Measurements from ENCODE around the gene NEGR1.
A peak's percentile ranks its signal among the peaks of the same experiment; 100 is the strongest.

NEGR1 gene

DNA sequence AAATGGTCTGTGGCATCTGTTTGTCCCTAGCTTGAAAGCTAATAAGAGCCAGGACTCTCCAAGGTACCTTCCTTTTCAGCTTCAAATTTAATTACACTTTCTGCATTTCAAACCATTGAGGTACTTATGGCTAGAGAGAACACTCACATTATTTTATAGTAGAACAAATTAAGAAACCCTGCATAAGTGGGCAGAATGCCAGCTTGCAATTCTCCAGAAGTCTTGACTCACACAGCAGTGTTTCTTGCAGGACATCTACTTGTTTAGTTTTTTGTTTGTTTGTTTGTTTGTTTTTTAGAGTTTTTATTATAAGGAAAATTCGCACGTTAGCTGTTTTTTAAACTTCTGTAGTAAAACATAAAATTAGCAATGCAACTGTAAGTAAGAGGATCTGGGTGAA, 397.2 kb downstream of the NEGR1 start:
- intact Hi-C loops (cut with DNase I): no loop called here
- no peak for DNase-seq

- intact Hi-C loops (cut with DNase I): no loop called here
- DNase-seq: no peak
Measured at GRCh38 chr1:71882637-71883036, 399.7 kb downstream of the NEGR1 start.

DNA sequence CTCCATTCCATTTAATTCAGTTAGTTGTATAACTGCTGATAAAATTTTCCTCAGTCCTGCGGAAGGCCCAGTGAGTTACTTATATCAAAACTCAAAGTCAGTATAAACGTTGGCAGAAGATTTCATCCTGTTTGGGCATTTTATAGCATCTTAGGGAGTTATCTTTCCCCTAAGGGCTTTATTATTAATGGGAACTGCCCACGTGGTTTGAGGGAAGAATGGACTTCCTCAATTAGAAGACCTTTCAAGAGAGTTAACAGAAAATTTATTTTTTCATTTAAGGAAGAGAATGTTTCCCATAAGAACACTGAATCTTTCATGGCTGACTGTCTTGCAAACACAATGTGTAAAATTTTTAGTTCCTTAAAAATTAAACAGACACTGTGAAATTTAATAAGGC, 400.1 kb downstream of the NEGR1 start:
- no peak for DNase-seq
- intact Hi-C loops (cut with DNase I): no loop called here

DNA sequence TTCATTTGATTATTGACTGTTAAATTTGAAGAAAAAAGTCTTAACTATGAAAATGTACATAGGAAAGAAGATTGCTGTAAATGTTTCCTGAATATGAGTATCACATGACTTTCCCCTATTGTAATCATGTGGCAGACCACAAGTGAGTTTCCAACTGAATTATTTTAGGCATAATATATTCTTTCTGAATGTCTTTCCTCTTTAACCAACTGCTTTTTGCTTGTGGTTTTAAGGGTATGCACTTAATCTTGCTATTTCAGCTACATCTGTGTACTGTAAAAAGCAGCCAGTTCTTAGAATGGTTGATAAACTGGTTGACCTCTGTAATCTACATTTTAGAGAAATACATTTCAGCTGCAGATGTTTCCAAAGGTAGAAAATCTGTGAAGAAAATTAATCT, 400.7 kb downstream of the NEGR1 start:
- intact Hi-C loops (cut with DNase I): no loop called here
- DNase-seq: no peak

DNA sequence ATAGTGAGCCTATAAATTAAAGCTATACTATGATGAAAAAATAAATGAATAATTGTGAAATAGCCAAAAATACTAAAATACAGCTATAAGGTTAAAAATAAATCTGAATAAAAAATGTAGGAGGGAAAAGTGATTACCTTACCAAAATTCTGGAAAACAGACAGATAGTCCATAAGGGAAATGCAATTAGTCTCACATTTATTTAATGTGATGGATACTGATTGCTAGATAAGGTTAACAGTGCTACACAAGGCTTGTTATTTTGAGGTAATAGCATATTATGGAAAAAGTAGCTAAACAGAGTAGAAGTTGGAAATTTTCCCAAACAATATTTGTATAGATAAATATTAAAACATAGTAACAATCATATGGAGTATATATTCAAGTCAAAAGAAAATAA, 413.0 kb downstream of the NEGR1 start:
- no peak for DNase-seq
- intact Hi-C loops (cut with DNase I): no loop called here

DNA sequence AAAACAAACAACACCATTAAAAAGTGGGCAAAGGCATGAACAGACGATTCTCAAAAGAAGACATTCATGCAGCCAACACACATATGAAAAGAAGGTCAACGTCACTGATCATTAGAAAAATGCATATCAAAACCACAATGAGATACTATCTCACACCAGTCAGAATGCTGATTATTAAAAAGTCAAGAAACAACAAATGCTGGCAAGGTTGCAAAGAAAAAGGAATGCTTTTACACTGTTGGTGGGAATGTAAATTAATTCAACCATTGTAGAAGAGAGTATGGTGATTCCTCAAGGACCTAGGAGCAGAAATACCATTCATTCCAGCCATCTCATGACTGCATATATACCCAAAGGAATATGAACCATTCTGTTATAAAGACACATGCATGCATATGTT, 419.6 kb downstream of the NEGR1 start:
- no peak for DNase-seq
- intact Hi-C loops (cut with DNase I): no loop called here

DNA sequence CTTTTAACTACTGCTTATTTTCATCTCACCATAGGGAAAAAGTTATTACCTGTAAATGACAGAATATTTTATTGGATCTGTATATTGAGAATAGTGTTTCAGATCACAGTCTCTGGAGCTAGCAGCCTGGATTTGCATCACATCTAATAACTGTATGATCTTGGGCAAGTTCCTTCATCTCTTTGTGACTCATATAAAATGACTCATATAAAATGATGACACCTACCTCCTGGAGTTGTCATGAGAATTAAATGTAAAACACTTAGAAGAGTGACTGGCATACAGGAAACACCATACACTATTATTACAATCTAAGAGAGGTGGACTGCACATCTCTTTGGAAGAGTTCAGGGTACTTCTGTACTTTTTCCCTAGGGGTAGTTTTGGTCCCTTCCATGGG, 421.3 kb downstream of the NEGR1 start:
- DNase-seq: no peak
- intact Hi-C loops (cut with DNase I): no loop called here

DNA sequence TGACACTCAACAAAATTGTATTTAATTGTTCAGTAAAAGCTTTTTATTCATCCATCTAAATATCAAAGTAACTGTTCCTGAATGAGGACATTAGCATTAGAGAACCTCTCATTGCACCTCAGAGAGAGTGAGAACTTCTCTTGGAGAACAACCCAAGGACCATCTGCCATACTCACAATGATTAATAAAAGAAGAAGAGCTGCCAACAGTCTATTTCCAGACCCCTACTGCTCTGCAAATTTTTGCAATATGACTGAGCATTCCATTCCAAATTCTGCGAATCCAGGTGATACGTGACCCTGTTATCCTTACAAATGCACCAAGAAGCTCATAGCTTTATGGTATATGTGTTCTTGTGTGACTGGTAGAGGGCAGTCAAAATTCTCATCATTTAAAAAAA, 422.5 kb downstream of the NEGR1 start:
- intact Hi-C loops (cut with DNase I): no loop called here
- DNase-seq: no peak

DNA sequence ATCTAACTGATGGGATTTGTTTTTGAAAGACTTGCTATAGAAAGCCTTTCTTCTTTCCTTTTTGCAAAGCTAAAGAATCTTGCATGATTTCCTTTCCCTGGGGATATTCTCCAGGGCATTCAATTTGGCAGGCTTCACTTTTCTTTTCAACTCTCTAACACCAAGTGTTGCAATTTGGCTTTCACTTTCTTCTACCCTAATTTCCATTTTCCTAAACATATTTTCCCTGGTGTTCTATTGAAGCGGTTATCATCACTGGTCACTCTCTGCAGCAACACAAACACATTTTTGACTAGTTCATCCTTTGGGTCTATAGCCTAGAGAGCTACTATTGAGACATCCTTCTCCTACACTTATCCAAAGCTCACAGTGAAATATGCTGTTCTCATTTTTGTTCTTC, 424.5 kb downstream of the NEGR1 start:
- no peak for DNase-seq
- intact Hi-C loops (cut with DNase I): no loop called here

DNA sequence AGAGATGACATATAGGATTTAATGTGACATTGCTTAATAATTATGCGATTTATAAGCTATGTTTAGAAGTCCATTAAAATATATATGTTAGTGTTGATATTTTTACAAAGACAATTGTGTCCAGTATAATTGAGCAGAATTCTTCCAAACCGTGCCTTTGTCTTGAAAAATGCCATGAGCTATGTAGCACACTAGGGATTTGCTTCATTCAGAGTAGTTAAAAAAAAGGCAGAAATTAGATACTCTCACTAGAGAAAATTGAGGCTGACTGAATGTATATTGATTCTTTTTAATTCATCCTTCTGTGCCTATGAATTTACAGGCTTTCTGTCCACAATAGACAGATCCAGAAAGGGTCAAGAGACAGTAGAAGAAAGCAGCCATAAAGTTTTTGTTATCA, 429.0 kb downstream of the NEGR1 start:
- no peak for DNase-seq
- intact Hi-C loops (cut with DNase I): no loop called here

DNA sequence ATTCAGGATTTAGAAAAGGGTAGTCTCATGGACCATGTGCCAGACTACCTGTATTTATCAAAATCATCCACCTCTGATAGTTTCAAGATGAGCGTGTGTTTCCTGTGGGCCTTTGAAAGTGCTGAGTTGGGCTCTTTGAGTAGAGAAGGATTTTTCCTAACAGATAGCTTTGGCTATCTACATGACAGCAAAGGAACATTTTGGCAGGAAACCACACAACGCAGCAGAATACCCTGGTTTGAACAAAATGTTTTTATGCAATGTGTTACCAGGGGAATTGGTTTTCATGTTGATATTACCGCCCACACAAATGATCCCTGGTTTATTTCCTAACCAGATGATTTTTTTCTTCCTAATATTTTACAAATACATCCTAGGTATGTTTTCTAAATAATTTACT, 431.4 kb downstream of the NEGR1 start:
- DNase-seq: no peak
- intact Hi-C loops (cut with DNase I): no loop called here

- intact Hi-C loops (cut with DNase I): no loop called here
- no peak for DNase-seq
Measured at GRCh38 chr1:71850515-71850914, 431.8 kb downstream of the NEGR1 start.

DNA sequence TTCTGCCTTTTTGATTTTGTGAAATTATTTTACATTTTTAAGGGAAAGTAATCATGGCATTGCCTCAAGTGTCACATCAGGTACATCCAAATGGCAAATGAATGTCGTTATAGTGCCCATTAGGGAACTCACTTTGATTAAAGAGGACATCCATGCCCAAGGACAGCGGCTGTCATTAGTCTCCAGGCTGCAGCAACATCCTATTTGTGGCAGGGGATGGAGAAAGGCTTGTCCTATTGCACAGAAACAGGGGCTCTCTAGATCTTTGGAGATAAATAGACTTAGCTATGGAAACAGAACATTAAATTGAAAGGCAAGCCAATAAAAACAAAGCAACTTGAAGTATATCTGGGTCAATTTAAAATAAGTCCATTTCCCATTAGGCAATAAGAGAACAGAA, 439.3 kb downstream of the NEGR1 start:
- intact Hi-C loops (cut with DNase I): no loop called here
- no peak for DNase-seq

- intact Hi-C loops (cut with DNase I): no loop called here
- no peak for DNase-seq
Measured at GRCh38 chr1:71839876-71840275, 442.5 kb downstream of the NEGR1 start.

- no peak for DNase-seq
- intact Hi-C loops (cut with DNase I): no loop called here
Measured at GRCh38 chr1:71836904-71837303, 445.4 kb downstream of the NEGR1 start.

GRCh38 chr1:71835442-71835813, 446.9 kb downstream of the NEGR1 start:
- intact Hi-C loops (cut with DNase I): no loop called here
- no peak for DNase-seq

GRCh38 chr1:71834601-71835441, 447.5 kb downstream of the NEGR1 start:
- DNase-seq: peak in 1 of 10 donors; percentile 43
- intact Hi-C loops (cut with DNase I): no loop called here

GRCh38 chr1:71831646-71832045, 450.7 kb downstream of the NEGR1 start:
- no peak for DNase-seq
- intact Hi-C loops (cut with DNase I): no loop called here

- no peak for DNase-seq
- intact Hi-C loops (cut with DNase I): no loop called here
Measured at GRCh38 chr1:71829346-71829745, 453.0 kb downstream of the NEGR1 start.

DNA sequence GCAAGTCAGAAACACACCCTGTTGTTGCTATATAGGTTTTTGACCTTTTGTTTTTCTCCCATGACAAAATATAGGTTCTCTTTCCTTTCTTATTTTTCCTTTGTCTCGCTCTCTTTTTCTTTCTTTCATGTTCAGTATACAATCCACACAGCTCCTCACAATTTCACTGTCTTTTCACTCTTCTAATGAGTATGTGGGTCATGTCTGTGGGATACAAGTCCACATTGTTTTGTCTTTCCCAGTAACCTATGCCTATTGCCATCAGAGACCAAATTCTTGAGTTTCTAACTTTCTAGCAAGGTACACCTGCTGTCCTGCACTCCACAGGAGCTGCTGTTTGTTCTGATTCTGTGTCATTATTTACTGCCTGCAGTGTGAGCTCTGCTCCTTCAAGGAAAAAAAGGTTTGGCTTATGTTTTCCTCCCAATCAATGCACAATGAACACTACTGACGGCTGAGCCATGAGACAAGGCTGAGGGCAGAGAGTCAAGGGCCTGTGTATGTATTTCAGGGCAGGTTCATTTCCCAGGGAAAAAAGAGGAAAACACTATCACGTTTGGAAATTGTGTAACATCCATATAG, 453.8 kb downstream of the NEGR1 start:
- peak in 1 of 10 donors; percentile 14 for DNase-seq
- intact Hi-C loops (cut with DNase I): no loop called here

DNA sequence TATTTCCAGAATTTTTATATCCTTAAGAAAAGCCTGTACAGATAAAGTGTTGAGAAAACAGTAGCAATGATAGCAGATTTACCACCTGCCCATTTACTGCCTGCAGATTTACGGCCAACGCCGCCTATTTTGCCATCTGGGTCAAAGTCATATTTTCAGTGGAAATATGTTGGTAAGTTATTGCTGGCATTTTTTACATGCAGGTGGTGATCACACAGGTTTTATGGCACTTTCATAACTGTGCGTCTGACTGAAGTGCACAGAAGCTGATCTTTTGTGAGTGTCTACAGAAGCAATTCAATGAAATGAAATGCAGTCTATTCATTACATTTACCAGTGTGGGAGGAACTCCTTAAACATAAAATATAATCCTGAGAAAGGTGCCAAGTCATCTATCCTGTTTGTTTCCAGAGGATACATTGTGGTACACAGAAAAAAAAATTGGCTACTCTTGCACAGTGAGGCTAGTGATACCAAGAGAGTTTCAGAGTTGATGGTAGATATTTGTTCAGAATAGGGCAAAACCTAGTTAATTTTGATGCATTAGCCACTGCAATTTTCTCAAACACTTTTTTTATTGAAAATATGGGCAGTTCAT, 458.5 kb downstream of the NEGR1 start:
- no peak for DNase-seq
- intact Hi-C loops (cut with DNase I): no loop called here

GRCh38 chr1:71817028-71817427, 465.3 kb downstream of the NEGR1 start:
- DNase-seq: peak in 3 of 10 donors; percentile 8 to 70 (median 16)
- intact Hi-C loops (cut with DNase I): no loop called here

All from posterior cingulate gyrus (tissue), 11 donors.